PFSK-1 (cell line): Measurements from ENCODE around the gene UVSSA.

Experiments
- FOXP2 ChIP-seq: optimal IDR thresholded peaks from 2 replicates; pipeline ENCODE3; 2011; ENCODE audit warnings: borderline replicate concordance, control low read depth, inconsistent platforms; ENCODE audit not compliant: insufficient read depth; ENCODE audit errors: extremely low read length, extremely low read depth
- POLR2AphosphoS5 ChIP-seq: IDR thresholded peaks from 2 replicates; pipeline ENCODE4 v1.6.1; 2012; ENCODE audit warnings: low read depth, mild to moderate bottlenecking, control low read depth, low read length, moderate library complexity
- SIN3A ChIP-seq: IDR thresholded peaks from 2 replicates; pipeline ENCODE4 v1.6.1; 2012; ENCODE audit warnings: mild to moderate bottlenecking, low read length, moderate library complexity, borderline replicate concordance; ENCODE audit not compliant: insufficient read depth
- TAF1 ChIP-seq: IDR thresholded peaks from 2 replicates; pipeline ENCODE4 v1.6.1; 2012; ENCODE audit warnings: low read length, control low read depth, borderline replicate concordance; ENCODE audit not compliant: insufficient read depth
- TF ChIP-seq, protein P1 (sequence below), 2 experiments: IDR thresholded peaks; 2 replicates each; pipeline versions ENCODE4 v1.6.1 to v1.8.0; 2011 to 2012; ENCODE audit warnings: low read depth in 2 of 2, low read length in 2 of 2, control low read depth in 1 of 2, inconsistent platforms in 1 of 2, mild to moderate bottlenecking in 1 of 2, moderate library complexity in 1 of 2; ENCODE audit not compliant: insufficient read depth in 1 of 2

UVSSA gene

DNA sequence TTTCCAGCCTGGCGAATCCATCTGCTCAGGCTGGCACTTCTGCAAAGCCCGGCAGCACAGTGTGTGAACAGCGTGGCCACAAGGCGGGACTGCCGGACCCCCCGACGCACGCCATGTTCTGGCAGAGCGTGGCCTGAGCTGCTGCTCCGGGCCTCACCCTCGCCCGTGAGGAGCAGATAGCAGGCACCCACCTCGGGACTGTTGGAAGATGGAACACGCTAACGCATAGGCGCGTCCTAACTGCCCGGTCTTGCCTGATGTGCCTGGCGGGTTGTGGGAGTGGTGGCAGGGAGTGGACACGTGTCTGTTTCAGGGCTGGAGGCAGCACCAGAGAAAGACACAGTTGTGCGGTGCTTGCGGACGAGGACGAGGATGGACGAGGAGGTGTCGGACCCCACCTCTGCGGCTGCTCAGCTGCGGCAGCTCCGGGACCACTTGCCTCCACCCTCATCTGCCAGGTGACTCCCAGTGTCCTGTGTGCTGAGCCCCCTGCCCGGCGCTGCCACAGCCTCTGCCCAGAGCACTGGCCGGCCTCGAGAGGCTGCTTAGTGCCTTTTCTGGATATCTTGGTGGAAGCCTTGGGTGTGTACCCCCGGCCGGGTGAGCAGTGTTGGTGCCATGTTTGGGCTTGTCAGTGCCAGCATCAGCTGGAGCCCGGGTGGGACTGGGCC lies 28.2 kb downstream of the UVSSA start:
- TF ChIP-seq, protein P1, sequence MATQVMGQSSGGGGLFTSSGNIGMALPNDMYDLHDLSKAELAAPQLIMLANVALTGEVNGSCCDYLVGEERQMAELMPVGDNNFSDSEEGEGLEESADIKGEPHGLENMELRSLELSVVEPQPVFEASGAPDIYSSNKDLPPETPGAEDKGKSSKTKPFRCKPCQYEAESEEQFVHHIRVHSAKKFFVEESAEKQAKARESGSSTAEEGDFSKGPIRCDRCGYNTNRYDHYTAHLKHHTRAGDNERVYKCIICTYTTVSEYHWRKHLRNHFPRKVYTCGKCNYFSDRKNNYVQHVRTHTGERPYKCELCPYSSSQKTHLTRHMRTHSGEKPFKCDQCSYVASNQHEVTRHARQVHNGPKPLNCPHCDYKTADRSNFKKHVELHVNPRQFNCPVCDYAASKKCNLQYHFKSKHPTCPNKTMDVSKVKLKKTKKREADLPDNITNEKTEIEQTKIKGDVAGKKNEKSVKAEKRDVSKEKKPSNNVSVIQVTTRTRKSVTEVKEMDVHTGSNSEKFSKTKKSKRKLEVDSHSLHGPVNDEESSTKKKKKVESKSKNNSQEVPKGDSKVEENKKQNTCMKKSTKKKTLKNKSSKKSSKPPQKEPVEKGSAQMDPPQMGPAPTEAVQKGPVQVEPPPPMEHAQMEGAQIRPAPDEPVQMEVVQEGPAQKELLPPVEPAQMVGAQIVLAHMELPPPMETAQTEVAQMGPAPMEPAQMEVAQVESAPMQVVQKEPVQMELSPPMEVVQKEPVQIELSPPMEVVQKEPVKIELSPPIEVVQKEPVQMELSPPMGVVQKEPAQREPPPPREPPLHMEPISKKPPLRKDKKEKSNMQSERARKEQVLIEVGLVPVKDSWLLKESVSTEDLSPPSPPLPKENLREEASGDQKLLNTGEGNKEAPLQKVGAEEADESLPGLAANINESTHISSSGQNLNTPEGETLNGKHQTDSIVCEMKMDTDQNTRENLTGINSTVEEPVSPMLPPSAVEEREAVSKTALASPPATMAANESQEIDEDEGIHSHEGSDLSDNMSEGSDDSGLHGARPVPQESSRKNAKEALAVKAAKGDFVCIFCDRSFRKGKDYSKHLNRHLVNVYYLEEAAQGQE (IDR thresholded peaks at IDR 0.05; ENCODE audit: insufficient read depth in 1 of 2, low read depth in 2 of 2, low read length in 2 of 2) = no peak
- no peak for TF ChIP-seq TAF1
- no peak for TF ChIP-seq SIN3A
- TF ChIP-seq POLR2AphosphoS5 = no peak
- no peak for TF ChIP-seq FOXP2

DNA sequence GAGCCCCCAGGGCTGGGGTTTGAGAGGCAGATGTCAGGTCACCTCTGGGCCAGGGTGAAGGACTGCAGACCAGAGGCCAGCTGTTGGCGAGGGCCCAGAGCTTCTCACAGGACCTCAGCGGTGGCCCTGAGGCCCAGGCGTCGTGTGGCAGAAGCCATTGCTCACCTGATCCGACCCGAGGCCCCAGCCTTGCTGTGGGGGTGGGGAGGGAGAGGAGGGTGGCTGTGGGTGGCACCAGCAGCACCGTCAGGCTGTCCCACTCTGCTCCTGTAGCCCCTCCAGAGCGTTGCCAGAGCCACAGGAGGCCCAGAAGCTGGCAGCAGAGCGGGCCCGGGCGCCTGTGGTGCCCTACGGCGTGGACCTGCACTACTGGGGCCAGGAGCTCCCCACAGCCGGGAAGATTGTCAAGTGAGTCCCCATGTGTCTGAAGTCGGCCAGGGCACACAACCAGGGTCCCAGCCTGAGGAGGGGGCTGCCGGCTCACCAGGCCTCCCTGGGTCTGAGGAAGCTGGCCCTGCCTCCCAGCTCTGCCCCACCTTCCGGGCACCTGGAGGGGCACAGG lies 28.8 kb downstream of the UVSSA start:
- TF ChIP-seq TAF1 = no peak
- TF ChIP-seq SIN3A = no peak
- TF ChIP-seq, protein P1 (IDR thresholded peaks at IDR 0.05; ENCODE audit: insufficient read depth in 1 of 2, low read depth in 2 of 2, low read length in 2 of 2) = no peak
- no peak for TF ChIP-seq POLR2AphosphoS5
- no peak for TF ChIP-seq FOXP2

DNA sequence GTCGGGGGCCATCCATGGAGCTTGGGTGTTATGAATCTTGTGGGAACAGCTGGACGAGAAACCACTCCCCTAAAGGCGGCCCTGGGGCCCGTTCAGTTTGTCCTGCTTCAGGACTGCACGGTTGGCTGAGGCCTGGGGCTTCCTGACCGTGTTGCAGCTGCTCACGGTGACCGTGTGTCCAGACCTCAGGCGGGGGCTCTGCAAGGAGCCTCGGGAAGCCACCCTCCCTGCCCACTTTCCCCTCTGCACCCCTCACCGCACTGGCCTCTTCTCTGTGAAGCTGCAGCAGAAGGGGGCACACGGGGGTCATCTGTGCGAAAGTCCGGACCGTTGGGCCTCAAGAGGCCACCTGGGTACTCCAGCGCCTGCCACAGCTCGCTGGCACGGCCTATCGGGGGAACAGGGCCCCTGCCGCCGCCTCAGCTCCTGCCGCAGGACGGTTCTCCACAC lies 29.4 kb downstream of the UVSSA start:
- TF ChIP-seq, protein P1 (IDR thresholded peaks at IDR 0.05; ENCODE audit: insufficient read depth in 1 of 2, low read depth in 2 of 2, low read length in 2 of 2) = no peak
- TF ChIP-seq POLR2AphosphoS5 (no peak), FOXP2 (no peak), TAF1 (no peak), SIN3A (no peak)

DNA sequence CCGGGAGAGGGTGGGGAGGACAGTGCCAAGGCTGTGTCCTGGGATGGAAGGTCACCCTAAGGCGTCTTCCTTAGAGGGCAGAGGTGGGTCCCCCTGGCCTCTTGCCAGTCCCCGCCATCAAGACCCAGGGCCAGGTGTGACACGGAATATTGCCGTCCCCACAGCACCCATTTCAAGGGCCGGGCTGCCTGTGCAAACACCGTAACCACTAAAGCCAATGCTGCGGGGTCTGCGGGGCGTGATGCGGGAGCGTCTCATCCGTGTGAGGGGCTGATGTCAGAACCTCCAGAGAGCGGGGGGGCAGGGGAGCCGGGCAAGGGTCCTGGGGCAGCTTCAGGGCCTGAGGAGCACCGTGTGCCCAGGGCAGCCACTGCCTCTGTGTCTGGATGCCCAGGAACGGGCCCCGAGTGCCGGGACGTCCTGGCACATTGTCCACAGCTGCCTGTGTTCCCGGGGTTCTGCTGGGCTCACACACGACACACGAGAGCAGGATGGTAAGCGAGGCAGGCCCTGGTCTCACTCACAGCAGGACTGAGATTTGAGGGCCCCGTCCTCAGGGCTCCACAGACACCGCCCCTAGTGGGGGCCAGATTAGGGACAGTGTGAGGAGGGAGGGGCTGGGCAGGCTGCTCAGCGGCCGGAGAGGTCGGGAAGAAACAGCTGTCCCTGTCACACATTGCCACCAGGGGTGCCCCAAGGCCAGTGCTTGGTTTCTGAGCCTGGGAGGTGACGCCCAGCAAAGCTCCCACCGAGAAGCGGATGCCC lies 30.0 kb downstream of the UVSSA start:
- TF ChIP-seq SIN3A = no peak
- TF ChIP-seq TAF1 = no peak
- TF ChIP-seq, protein P1 (IDR thresholded peaks at IDR 0.05; ENCODE audit: insufficient read depth in 1 of 2, low read depth in 2 of 2, low read length in 2 of 2) = no peak
- TF ChIP-seq FOXP2 = no peak
- no peak for TF ChIP-seq POLR2AphosphoS5
